HG03103 (cell line): ENCODE data around the gene OR4M1.
"Not testable (repeated sequence)": the region's sequence is repeated elsewhere in the genome, so short reads cannot be mapped to it uniquely, and the experiment has no call there.

ENCODE experiments used
- ATAC-seq: cut with Tn5 transposase; IDR thresholded peaks from one replicate; pipeline ENCODE4 v1.9.1; 2021; ENCODE audit warnings: low read depth; ENCODE audit not compliant: unreplicated experiment

OR4M1 gene

DNA sequence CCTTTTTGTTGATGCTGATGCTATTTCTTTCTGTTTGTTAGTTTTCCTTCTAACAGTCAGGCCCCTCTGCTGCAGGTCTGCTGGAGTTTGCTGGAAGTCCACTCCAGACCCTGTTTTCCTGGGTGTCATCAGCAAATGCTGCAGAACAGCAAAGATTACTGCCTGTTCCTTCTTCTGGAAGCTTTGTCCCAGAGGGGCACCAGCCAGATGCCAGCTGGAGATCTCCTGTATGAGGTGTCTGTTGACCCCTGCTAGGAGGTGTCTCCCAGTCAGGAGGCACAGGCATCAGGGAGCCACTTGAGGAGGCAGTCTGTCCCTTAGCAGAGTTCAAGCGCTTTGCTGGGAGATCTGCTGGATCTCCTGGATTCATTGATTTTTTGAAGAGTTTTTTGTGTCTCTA is 46.6 kb downstream of the OR4M1 start:
- not testable (repeated sequence) for ATAC-seq

DNA sequence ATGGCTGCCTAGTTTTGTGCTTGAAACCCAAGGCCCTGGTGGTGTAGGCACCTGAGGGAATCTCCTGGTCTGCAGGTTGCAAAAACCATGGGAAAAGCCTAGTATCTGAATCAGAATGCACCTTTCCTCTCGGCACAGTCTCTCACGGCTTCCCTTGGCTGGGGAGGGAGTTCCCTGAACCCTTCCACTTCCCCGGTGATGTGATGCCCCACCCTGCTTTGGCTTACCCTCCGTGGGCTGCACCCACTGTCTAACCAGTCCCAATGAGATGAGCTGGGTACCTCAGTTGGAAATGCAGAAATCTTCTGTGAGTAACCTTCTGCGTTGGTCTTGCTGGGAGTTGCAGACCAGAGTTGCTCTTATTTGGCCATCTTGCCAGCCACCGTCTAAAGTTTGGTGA is 47.7 kb downstream of the OR4M1 start:
- ATAC-seq: not testable (repeated sequence)

DNA sequence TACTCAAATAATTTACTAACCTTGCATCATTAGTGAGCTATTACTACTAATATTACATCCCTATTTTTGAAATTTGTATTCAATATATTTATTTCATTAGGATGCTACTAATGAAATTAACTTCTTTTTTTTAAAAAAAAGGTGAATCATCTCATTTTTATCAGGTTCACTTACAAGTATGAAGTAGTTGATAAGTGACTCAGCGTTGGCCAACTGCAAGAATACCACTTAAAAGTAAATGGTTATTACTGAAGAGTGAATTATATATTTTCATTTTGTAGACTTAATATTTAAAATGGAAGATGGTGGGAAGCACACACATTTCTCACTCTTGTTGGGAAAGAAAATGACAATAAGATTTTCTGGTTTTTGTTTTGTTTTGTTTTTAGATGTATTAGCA is 49.9 kb downstream of the OR4M1 start:
- ATAC-seq: no peak

DNA sequence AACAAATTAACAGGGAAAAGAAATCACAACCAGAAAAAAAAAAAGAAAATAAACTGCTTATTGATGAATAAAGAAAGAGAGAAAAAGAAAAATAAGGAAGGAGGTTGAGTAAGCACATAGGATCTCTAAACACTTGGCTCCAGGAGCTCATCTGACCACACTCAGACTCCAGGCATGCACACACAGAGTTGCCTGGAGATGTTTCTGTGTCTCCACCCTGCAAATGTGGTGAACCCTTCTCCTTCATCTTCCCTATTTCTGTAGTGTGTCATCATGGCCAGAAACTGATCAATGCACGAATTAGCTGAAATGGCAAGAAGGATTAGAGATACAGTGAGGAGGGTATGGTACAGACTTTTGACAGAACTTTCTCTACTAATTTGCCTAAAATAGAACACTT is 50.5 kb downstream of the OR4M1 start:
- ATAC-seq: no peak

DNA sequence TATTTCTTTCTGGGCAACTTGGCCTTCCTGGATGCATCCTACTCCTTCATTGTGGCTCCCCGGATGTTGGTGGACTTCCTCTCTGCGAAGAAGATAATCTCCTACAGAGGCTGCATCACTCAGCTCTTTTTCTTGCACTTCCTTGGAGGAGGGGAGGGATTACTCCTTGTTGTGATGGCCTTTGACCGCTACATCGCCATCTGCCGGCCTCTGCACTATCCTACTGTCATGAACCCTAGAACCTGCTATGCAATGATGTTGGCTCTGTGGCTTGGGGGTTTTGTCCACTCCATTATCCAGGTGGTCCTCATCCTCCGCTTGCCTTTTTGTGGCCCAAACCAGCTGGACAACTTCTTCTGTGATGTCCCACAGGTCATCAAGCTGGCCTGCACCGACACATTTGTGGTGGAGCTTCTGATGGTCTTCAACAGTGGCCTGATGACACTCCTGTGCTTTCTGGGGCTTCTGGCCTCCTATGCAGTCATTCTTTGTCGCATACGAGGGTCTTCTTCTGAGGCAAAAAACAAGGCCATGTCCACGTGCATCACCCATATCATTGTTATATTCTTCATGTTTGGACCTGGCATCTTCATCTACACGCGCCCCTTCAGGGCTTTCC is 54.4 kb downstream of the OR4M1 start:
- ATAC-seq: not testable (repeated sequence)

DNA sequence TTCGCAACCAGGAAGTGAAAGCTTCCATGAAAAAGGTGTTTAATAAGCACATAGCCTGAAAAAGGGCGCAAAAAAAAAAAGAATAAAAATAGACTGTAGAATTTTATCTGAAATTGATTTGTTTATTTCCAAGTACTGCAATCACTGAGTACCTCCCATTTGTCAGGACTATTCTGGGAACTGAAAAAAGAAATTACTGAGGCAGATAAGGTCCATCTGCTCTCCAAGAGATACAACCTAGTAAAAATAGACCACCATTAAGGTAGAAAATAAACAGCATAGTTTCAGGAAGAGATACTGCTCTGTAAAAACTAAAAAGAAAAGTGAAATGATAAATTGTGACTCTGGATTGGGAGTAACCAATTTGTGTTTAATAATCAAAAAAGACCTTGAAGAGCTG is 55.0 kb downstream of the OR4M1 start:
- no peak for ATAC-seq
